Kidney (tissue), 14 donors: Measurements from ENCODE around the gene NEK11. TPM values are rescaled to one million over a fixed set of nuclear protein-coding genes. Genes with fewer than 3 reads are reported as not detected.

ENCODE experiments used
- DNase-seq, 5 donors: peaks; one replicate each; pipeline ENCODE4 v3.0.0-alpha.2; 2013 to 2020
- FAIRE-seq: peaks from 2 replicates; lab custom pipeline; 2012; peaks lifted over from hg19 to GRCh38; lab: Jason Lieb, UNC
- H3K27ac ChIP-seq, 2 donors: one replicate each; pipeline ENCODE4 v1.7.0; 2013; ENCODE audit warnings: low read depth in 2 of 2, low read length in 2 of 2, inconsistent platforms in 1 of 2
- H3K27me3 ChIP-seq: one replicate; pipeline ENCODE4 v1.7.1; 2013; ENCODE audit warnings: low read length, inconsistent platforms; ENCODE audit not compliant: control insufficient read depth, insufficient read depth
- H3K36me3 ChIP-seq, 3 donors: one replicate each; pipeline versions ENCODE4 v1.7.0 to v1.7.1; 2013; ENCODE audit warnings: low read length in 3 of 3, control low read depth in 1 of 3, inconsistent platforms in 1 of 3; ENCODE audit not compliant: insufficient read depth in 3 of 3, control insufficient read depth in 2 of 3
- H3K4me1 ChIP-seq, 3 donors: one replicate each; pipeline versions ENCODE4 v1.7.0 to v1.7.1; 2013; ENCODE audit warnings: low read length in 3 of 3, inconsistent platforms in 1 of 3, low read depth in 1 of 3; ENCODE audit not compliant: control insufficient read depth in 2 of 3, insufficient read depth in 2 of 3
- H3K4me3 ChIP-seq, 3 donors: one replicate each; pipeline versions ENCODE4 v1.7.0 to v1.8.1; 2013; ENCODE audit warnings: low read length in 3 of 3, control low read depth in 1 of 3, inconsistent platforms in 1 of 3
- H3K9ac ChIP-seq, 3 donors: one replicate each; pipeline versions ENCODE4 v1.7.0 to v1.7.1; 2013; ENCODE audit warnings: low read length in 3 of 3, control low read depth in 1 of 3, inconsistent platforms in 1 of 3
- H3K9me3 ChIP-seq, 3 donors: one replicate each; pipeline versions ENCODE4 v1.7.0 to v1.7.1; 2013; ENCODE audit warnings: low read length in 3 of 3, control low read depth in 1 of 3, inconsistent platforms in 1 of 3; ENCODE audit not compliant: control insufficient read depth in 2 of 3, insufficient read depth in 1 of 3
- CTCF ChIP-seq: IDR thresholded peaks from 3 replicates; pipeline ENCODE4 v1.5.1; 2012; ENCODE audit warnings: mild to moderate bottlenecking, moderate library complexity, borderline replicate concordance; ENCODE audit not compliant: insufficient read depth; ENCODE audit errors: extremely low read depth
- intact Hi-C: fragments of 100-400 bp; cut with DNase I; formaldehyde crosslinking; loops from one replicate; pipeline ENCODE4 v1.11.1; 2022
- polyA plus RNA-seq: library from polyadenylated mRNA; stranded (reverse); fragments of 350-450 nt; fragmentation: Illumina TruSeq; extraction: RNeasy Lipid Tissue Mini Kit (QIAGEN cat#74804); gene quantifications from one replicate; pipeline ENCODE4 v1.2.3, GENCODE V29; 2014; ENCODE audit warnings: low read depth, low replicate concordance; ENCODE audit not compliant: insufficient read depth
- total RNA-seq: library from RNA; stranded (reverse); fragmentation: NEBNext Ultra II Directional; extraction: Animal tissue kit (Norgen Biotek cat#: 25700); gene quantifications from one replicate; pipeline ENCODE4 v1.2.1, GENCODE V29; 2021
- donor health status: control.
- donor health status: control.
- donor health status: control.
- donor health status: control.
- donor health status: control.
- donor health status: DM: yes; HTN: yes; CAD: no.
- donor health status: Normal renal cell carcinoma (clear cell type).

Gene NEK11
- total and polyA plus RNA-seq, 2 donors from 2014 or later = 7.9 to 13.2 TPM

- DNase-seq (no peak), FAIRE-seq (no peak)
- Histone ChIP-seq H3K27ac (no peak overlapping the region), H3K27me3 (no peaks in the 10 kb centered on the region), H3K9ac (no peak overlapping the region), H3K4me3 (no peak overlapping the region), H3K4me1 (no peaks in the 10 kb centered on the region), H3K9me3 (peaks cover 0 to 7% (median 0%) of the 10 kb centered on the region in 3 donors), H3K36me3 (no peaks in the 10 kb centered on the region)
- TF ChIP-seq CTCF = no peak
- intact Hi-C loops = no loop called here
These were observed 277.2 kb downstream of the NEK11 start for GRCh38 chr3:131303848-131304247.

- intact Hi-C loops = no loop called here
- Histone ChIP-seq H3K9me3 (peaks cover 0 to 2% (median 0%) of the 10 kb centered on the region in 3 donors), H3K27me3 (no peaks in the 10 kb centered on the region), H3K9ac (no peak overlapping the region), H3K4me1 (no peaks in the 10 kb centered on the region), H3K27ac (no peak overlapping the region), H3K4me3 (no peak overlapping the region), H3K36me3 (no peaks in the 10 kb centered on the region)
- no peak for TF ChIP-seq CTCF
- FAIRE-seq = no peak
- no peak for DNase-seq
These were observed 278.2 kb downstream of the NEK11 start for GRCh38 chr3:131304890-131305289.

- no peaks in the 10 kb centered on the region for H3K9me3 ChIP-seq
- intact Hi-C loops = no loop called here
- no peak for TF ChIP-seq CTCF
- H3K27me3 ChIP-seq = no peaks in the 10 kb centered on the region
- H3K9ac ChIP-seq = no peak overlapping the region
- H3K4me3 ChIP-seq = no peak overlapping the region
- no peak for DNase-seq
- no peak overlapping the region for H3K27ac ChIP-seq
- no peaks in the 10 kb centered on the region for H3K4me1 ChIP-seq
- no peaks in the 10 kb centered on the region for H3K36me3 ChIP-seq
- FAIRE-seq = no peak
These were observed 279.6 kb downstream of the NEK11 start for GRCh38 chr3:131306242-131306641.

- no peak overlapping the region for H3K4me3 ChIP-seq
- H3K27me3 ChIP-seq = no peaks in the 10 kb centered on the region
- no peaks in the 10 kb centered on the region for H3K36me3 ChIP-seq
- no peak for DNase-seq
- FAIRE-seq = no peak
- peaks cover 0 to 4% (median 0%) of the 10 kb centered on the region in 3 donors for H3K4me1 ChIP-seq
- intact Hi-C loops = no loop called here
- no peak overlapping the region for H3K9ac ChIP-seq
- H3K27ac ChIP-seq = no peak overlapping the region
- no peak for TF ChIP-seq CTCF
- no peaks in the 10 kb centered on the region for H3K9me3 ChIP-seq
These were observed 287.6 kb downstream of the NEK11 start for GRCh38 chr3:131314318-131314717.
